ENCODE data around the gene CHRNA1. TPM values are rescaled to one million over a fixed set of nuclear protein-coding genes. Genes with fewer than 3 reads are reported as not detected.

Gene CHRNA1
- total and polyA plus RNA-seq, 2 of the 13 experiments (the other 11 are each of a cell fraction or from before 2014, with no cell fraction given), result not detected

DNA sequence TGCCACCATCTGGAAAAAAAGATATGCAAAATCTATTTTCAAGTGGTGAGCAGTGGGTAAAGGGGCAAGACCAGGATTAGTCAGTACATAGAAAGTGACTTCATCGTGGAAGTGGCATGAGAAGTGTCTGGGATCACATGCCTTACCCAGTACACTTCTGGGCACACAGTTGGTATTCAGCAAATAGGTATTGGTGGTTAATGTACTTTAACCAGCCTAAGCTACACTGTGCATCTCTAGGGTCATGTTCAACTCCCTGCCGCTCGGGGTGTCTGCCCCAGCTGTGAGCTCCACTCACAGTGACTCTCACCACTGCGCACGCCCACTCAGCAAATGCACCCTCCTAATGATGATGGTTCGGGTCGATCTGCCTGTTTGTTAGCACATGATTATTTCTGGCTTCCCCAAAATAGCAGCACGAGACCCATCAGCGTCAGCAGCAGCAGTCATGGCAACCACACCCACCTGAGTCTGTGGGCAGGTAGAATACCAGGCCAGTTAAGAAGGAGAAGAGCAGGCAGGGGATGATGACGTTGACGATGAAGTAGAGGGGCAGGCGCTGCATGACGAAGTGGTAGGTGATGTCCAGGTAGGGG lies 11.1 kb downstream of the CHRNA1 start:
- no peak overlapping the region for H3K4me2 ChIP-seq (ENCODE audit: low read depth, low read length)
- H3K9me3 ChIP-seq (ENCODE audit: low read length), result no peaks in the 10 kb centered on the region
- DNase-seq (ENCODE audit: low spot score) (no peak), ATAC-seq (no peak), FAIRE-seq (no peak)
- H4K20me1 ChIP-seq (ENCODE audit: insufficient read depth, low read length), result no peaks in the 10 kb centered on the region
- ChIA-PET POLR2A (no interaction called here), CTCF (ENCODE audit: low intra/inter-chr PET ratio, low total read pairs) (no interaction called here)
- no peaks in the 10 kb centered on the region for H3K36me3 ChIP-seq (replicated peaks in 1 of 2; ENCODE audit: control insufficient read depth in 1 of 2, insufficient read depth in 2 of 2, low read length in 2 of 2)
- no peak overlapping the region for H3K4me3 ChIP-seq (replicated peaks in 1 of 3; ENCODE audit: insufficient read depth in 1 of 3, low read depth in 2 of 3, low read length in 3 of 3)
- H3K27me3 ChIP-seq (ENCODE audit: control insufficient read depth in 1 of 2, insufficient read depth in 2 of 2, low read length in 2 of 2), result peaks cover 0 to 21% of the 10 kb centered on the region in 2 experiments; a peak in 4 of 5 replicates
- no peak overlapping the region for H2AFZ ChIP-seq (ENCODE audit: low read length)
- no peak overlapping the region for H3K27ac ChIP-seq (ENCODE audit: extremely low read length, insufficient read depth, low read length)
- in situ Hi-C loops (cut with HindIII; ENCODE audit: extremely low pct_ligation_motif_present, low pct_unique_long_range_greater_than_20kb), result no loop called here
- BruUV-seq (replicated peaks), result no TSS peak
- intact Hi-C loops (cut with micrococcal nuclease; ENCODE audit: unreplicated experiment), result no loop called here
- WGBS (ENCODE audit: low lambda C conversion rate), result 39% methylated on average over 13 of the region's 13 CpGs
- H3K4me1 ChIP-seq (ENCODE audit: insufficient read depth, low read length), result no peaks in the 10 kb centered on the region
- no peak overlapping the region for H3K9ac ChIP-seq (ENCODE audit: insufficient read depth, low read depth, low read length)
- TF ChIP-seq CREB1 (IDR thresholded peaks at IDR 0.05) (peak; percentile 70), CREB1 (CRISPR knock-in tag; IDR thresholded peaks at IDR 0.05) (no peak), MZF1 (CRISPR knock-in tag; IDR thresholded peaks at IDR 0.05; ENCODE audit: borderline replicate concordance) (no peak)
- H3K79me2 ChIP-seq (ENCODE audit: insufficient read depth, low read length), result no peaks in the 10 kb centered on the region

DNA sequence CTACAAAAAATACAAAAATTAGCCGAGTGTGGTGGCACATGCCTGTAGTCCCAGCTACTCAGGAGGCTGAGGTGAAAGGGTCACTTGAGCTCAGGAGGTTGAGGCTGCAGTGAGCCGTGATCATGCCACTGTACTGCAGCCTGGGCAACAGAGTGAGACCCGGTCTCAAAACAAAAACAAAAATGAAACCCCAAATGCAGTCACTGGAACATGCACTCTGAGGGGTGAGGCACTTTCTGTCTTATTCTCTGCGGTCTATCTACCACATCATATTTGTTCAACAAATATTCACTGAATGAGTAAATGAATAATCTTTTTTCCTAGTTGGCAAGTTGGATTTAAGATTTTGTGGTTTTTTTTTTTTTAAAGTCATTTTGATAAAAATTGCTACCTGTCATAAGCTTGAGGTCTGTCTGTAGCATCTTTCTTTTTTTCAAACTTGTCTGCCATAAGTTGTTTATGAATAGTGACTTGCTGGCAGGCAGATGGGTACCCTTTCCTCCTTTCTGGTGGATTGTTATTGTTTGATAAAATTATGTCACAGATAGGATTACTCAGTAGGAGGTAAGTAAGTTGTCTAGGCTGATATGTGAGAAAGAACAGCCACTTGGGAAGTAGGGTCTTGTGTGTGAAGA lies 11.8 kb downstream of the CHRNA1 start:
- Histone ChIP-seq H3K4me2 (ENCODE audit: low read depth, low read length) (no peak overlapping the region), H3K4me3 (replicated peaks in 1 of 3; ENCODE audit: insufficient read depth in 1 of 3, low read depth in 2 of 3, low read length in 3 of 3) (no peak overlapping the region), H3K79me2 (ENCODE audit: insufficient read depth, low read length) (no peaks in the 10 kb centered on the region), H4K20me1 (ENCODE audit: insufficient read depth, low read length) (no peaks in the 10 kb centered on the region), H2AFZ (ENCODE audit: low read length) (no peak overlapping the region), H3K27ac (ENCODE audit: extremely low read length, insufficient read depth, low read length) (no peak overlapping the region), H3K4me1 (ENCODE audit: insufficient read depth, low read length) (no peaks in the 10 kb centered on the region), H3K36me3 (replicated peaks in 1 of 2; ENCODE audit: control insufficient read depth in 1 of 2, insufficient read depth in 2 of 2, low read length in 2 of 2) (no peaks in the 10 kb centered on the region), H3K27me3 (ENCODE audit: control insufficient read depth in 1 of 2, insufficient read depth in 2 of 2, low read length in 2 of 2) (peaks cover 0 to 25% of the 10 kb centered on the region in 2 experiments; a peak in 4 of 5 replicates), H3K9me3 (ENCODE audit: low read length) (no peaks in the 10 kb centered on the region), H3K9ac (ENCODE audit: insufficient read depth, low read depth, low read length) (no peak overlapping the region)
- BruUV-seq (replicated peaks), result no TSS peak
- in situ Hi-C loops (cut with HindIII; ENCODE audit: extremely low pct_ligation_motif_present, low pct_unique_long_range_greater_than_20kb), result no loop called here
- 11% methylated on average over 4 of the region's 4 CpGs for WGBS (ENCODE audit: low lambda C conversion rate)
- FAIRE-seq (no peak), ATAC-seq (no peak), DNase-seq (ENCODE audit: low spot score) (no peak)
- intact Hi-C loops (cut with micrococcal nuclease; ENCODE audit: unreplicated experiment), result no loop called here
- ChIA-PET POLR2A (no interaction called here), CTCF (ENCODE audit: low intra/inter-chr PET ratio, low total read pairs) (no interaction called here)
- TF ChIP-seq ZNF747 (CRISPR knock-in tag; IDR thresholded peaks at IDR 0.05; ENCODE audit: borderline replicate concordance), result no peak
- TF ChIP-seq, protein P1, sequence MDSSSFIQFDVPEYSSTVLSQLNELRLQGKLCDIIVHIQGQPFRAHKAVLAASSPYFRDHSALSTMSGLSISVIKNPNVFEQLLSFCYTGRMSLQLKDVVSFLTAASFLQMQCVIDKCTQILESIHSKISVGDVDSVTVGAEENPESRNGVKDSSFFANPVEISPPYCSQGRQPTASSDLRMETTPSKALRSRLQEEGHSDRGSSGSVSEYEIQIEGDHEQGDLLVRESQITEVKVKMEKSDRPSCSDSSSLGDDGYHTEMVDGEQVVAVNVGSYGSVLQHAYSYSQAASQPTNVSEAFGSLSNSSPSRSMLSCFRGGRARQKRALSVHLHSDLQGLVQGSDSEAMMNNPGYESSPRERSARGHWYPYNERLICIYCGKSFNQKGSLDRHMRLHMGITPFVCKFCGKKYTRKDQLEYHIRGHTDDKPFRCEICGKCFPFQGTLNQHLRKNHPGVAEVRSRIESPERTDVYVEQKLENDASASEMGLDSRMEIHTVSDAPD (CRISPR knock-in tag; IDR thresholded peaks at IDR 0.05), result no peak
- TF ChIP-seq, protein P2, sequence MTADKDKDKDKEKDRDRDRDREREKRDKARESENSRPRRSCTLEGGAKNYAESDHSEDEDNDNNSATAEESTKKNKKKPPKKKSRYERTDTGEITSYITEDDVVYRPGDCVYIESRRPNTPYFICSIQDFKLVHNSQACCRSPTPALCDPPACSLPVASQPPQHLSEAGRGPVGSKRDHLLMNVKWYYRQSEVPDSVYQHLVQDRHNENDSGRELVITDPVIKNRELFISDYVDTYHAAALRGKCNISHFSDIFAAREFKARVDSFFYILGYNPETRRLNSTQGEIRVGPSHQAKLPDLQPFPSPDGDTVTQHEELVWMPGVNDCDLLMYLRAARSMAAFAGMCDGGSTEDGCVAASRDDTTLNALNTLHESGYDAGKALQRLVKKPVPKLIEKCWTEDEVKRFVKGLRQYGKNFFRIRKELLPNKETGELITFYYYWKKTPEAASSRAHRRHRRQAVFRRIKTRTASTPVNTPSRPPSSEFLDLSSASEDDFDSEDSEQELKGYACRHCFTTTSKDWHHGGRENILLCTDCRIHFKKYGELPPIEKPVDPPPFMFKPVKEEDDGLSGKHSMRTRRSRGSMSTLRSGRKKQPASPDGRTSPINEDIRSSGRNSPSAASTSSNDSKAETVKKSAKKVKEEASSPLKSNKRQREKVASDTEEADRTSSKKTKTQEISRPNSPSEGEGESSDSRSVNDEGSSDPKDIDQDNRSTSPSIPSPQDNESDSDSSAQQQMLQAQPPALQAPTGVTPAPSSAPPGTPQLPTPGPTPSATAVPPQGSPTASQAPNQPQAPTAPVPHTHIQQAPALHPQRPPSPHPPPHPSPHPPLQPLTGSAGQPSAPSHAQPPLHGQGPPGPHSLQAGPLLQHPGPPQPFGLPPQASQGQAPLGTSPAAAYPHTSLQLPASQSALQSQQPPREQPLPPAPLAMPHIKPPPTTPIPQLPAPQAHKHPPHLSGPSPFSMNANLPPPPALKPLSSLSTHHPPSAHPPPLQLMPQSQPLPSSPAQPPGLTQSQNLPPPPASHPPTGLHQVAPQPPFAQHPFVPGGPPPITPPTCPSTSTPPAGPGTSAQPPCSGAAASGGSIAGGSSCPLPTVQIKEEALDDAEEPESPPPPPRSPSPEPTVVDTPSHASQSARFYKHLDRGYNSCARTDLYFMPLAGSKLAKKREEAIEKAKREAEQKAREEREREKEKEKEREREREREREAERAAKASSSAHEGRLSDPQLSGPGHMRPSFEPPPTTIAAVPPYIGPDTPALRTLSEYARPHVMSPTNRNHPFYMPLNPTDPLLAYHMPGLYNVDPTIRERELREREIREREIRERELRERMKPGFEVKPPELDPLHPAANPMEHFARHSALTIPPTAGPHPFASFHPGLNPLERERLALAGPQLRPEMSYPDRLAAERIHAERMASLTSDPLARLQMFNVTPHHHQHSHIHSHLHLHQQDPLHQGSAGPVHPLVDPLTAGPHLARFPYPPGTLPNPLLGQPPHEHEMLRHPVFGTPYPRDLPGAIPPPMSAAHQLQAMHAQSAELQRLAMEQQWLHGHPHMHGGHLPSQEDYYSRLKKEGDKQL (CRISPR knock-in tag; IDR thresholded peaks at IDR 0.05; ENCODE audit: low read depth), result no peak
- TF ChIP-seq EED (CRISPR knock-in tag; IDR thresholded peaks at IDR 0.05), result no peak
- no peak for TF ChIP-seq NFYB (CRISPR knock-in tag; IDR thresholded peaks at IDR 0.05)
- TF ChIP-seq NFE2L2 (IDR thresholded peaks at IDR 0.05; ENCODE audit: low read length), result no peak
